IPS DF 4.7 (cell line): ENCODE results near the gene COPE.

Experiments used
- DNase-seq: peaks from one replicate; pipeline ENCODE4 v3.0.0-alpha.2; 2013; ENCODE audit warnings: low spot score; ENCODE audit errors: extremely low read depth

COPE gene

DNA sequence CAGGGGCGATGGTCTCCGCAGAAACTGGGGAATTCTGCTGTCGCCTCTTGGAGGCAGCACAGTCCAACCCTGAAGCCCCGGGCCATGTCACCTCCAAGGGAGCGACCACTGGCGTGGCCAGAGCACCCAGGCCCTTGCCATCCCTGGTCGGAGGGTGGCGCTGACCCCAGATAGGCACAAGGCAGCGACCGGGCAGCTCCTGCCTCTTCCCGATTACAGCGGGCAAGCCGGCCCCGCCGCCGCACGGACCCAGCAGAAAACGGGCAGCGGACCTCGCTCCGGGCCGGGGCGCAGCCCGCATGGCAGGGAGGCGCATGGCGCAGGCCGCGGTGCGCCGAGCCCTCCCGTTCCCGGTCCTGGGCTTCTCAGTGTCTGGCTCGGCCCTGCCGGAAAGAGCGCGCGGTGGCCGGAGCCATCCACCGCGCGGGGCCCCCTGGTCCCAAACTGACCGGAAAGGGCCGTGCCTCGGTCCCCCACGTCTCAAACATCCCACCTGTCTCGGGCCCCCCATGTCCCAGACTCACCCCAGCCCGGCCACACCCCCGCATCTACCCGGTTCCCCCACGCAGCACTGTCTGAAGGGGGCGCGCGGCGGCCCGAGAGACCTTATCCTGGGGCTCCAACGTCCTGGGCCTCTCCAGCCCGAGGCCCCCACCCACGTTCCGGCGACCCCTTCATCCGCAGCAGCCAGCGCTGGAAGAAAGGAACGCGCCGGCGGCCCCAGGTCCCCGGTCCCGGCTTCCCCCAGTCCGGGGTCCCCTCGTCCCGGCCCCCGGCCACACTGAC is 24.0 kb downstream of the COPE start:
- no peak for DNase-seq

DNA sequence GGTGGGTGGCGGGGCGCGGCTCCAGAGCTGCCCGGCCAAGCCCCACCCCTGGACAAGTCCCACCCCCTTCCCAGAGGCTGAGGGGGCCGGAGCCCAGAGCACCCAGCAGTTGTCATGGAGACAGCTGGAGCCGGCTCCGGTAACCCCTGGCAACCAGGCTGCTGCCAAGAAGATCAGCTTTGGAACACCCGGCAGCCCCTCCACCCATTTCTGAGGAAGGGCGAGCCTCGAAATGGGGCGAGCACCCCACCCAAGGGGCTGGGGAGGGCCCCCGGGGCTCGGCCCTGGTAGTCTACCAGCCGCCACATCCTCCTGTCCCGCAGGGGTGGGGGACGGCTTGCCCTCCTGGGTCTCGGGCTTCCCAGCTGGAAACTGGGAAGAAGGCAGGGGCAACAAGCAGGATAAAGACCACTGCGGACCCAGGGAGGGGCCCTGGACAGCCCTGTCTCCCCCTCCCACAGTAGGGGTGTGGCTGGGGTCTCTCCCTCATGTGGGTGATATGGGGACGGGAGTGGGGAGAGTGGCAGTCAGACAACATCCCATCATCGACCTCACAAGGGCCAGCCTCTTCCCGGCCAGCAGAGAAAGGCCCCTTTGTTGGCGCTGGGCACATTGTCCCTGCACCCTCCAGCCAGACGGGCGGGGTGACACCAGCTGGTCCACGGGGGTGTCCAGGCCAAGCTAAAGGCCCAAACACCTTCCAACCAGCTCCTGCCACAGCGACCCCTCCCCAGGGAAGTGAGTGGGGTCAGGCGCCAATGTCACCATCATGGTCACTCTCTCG is 24.7 kb downstream of the COPE start:
- DNase-seq: no peak

DNA sequence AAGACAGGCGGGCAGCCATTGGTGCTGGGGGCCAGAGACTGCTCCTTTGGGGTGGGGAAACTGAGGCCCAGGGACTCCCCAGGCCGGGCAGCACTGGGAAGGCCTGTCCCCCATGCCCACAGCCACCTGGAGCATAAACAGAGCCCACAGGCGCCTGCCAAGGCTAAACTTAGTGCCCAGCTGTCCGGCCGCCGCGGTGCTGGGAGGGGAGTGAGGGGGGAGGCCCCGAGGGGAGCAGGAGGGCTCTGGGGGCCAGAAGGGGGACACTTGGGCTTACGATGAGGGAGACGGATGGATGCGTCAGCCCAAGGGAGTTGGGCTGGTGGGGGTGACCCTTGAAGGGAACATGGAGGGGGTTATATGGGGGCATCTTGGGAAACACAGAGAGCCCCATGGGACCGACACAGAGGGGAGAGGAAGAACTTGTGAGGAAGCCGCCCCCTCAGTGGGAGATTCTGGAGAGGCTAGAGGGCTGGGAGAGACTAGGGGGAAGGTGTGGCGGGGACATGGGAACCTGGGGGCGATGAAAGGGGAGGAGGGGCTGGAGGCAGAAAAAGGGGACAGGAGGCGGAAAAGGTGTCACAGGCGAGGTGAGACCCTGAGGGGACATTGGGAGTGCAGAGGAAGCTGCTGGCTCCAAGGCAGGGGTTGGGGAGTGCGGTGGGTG is 25.5 kb downstream of the COPE start:
- DNase-seq: no peak

DNA sequence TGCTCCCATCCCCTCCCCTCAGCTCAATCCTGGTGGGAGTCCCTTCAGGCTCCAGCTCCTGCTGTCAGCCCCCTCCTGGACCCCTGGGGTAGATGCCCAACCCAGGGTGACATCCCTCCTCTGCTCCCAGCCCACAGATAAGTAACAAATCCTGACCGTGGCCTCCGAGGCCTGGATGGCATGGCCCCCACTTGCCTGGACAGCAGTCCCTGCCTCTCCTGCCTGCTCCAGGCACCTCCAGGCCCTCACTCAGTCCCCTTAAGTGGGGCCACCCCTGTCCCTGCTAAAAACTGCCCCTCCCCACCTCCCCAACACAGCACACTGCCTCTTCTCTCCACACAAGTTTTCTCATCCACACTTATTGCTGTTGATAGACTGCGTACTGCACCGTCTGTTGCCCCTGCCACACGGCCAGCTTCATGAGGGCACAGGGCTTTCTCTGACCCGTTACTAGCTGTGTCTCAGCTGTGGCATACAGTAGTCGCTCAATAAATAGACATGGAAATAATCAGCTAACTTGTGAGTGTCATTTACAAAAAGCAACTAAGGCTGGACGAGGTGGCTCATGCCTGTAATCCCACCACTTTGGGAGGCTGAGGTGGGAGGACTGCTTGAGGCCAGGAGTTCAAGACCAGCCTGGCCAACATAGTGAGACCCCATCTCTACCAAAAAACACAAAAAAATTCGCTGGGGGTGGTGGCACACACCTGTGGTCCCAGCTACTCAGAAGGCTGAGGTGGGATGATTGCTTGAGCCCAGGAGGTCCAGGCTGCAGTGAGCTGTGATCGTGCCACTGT is 29.0 kb downstream of the COPE start:
- no peak for DNase-seq

DNA sequence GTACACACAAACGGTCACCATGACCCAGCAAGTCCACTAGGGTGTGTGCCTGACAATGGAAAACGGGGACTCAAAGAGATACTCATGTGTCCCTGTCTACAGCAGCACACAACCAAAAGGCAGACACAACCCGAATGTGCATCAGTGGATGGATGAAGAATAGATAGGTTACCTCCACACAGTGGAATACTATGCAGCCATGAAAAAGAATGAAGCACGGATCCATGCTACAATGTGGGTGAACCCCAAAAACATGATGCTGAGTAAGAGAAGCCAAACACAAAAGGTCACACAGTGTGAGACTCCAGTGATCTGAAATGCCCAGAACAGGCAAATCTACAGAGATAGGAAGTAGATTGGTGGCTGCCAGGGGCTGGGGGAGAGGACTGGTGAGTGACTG is 32.2 kb downstream of the COPE start:
- DNase-seq: no peak

DNA sequence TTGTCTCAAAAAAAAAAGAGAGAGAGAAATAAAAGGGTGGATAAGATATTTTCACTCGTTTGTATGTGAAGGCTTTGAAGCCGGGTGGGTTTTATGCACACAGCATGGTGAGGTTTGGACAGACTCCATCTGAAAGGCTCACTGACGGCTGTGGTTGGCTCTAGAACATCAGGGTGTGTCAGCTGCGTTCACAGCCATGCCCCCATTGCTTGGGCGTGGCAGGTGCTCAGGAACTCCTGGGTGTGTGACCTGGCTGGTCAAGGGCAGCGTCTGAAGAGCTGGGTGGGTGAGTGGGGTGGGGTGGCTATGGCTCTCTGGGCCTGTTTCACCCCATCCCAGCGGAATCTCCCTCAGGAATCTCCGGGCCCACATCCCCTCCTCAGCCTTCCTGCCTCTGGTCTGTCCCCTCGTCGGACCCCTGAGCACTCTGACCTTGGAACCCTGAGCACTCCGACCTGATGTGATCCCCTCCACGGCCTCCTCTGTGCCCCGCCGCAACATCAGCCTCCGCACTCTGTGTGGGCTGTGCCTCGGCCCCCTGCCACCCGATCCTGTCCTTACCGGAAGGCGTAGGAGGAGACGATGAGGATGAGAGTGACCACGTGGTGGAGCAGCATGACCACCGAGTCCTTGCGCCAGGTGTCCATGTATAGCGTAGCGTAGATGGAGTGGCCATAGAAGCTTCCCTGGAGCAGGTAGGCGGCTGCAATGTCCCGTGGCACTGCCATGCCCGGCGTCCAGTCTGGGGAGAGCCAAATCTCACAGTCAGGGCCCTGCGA is 35.5 kb downstream of the COPE start:
- no peak for DNase-seq

DNA sequence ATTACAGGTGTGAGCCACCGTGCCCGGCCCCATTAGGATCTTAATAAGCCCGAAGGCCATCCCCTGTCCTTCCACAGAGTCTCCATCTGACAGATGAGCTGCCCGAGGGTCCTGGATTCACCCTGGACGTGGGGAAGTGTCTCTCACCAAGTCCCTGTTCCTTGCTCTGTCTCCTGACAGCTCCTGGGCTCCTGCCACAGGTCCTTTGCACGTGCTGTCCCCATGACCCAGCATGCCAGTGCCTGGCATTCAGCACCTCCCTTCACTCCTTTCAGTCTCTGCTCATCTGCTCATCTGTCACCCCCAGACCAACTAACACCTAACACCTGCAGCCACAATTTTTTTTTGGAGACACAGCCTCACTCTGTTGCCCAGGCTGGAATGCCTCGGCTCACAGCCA is 37.7 kb downstream of the COPE start:
- DNase-seq: no peak

DNA sequence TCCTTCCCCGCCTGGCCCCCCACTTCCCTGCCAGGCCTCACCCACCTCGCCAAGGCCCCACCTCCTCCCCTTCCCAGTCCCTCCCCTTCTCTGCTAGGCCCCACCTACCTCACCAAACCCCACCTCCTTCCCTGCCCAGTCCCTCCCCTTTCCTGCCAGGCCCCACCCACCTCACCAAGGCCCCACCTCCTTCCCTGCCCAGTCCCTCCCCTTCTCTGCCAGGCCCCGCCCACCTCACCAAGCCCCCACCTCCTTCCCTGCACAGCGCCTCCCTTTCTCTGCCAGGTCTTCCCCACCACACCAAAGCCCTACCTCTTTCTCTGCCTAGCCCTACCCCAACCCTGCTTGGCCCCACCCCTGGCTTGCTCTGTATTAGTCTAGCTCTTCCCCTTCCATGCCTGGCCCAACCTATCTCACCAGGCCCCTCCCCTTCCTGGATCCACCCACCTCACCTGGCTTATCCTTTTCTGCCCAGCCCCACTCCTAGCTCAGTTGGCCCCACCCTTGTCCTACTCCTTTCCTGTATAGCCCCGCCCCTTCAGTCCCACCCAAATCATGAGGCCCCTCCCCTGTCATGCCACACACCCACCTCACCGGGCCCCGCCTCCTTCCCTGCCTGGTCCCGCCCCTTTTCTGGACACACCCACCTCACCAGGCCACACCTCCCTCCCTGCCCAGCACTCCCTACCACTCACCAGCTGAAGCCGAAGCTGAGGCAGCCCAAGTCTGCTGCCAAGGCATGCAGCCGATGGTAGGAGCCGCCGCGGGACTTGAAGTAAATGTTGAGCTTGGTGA is 39.4 kb downstream of the COPE start:
- no peak for DNase-seq

DNA sequence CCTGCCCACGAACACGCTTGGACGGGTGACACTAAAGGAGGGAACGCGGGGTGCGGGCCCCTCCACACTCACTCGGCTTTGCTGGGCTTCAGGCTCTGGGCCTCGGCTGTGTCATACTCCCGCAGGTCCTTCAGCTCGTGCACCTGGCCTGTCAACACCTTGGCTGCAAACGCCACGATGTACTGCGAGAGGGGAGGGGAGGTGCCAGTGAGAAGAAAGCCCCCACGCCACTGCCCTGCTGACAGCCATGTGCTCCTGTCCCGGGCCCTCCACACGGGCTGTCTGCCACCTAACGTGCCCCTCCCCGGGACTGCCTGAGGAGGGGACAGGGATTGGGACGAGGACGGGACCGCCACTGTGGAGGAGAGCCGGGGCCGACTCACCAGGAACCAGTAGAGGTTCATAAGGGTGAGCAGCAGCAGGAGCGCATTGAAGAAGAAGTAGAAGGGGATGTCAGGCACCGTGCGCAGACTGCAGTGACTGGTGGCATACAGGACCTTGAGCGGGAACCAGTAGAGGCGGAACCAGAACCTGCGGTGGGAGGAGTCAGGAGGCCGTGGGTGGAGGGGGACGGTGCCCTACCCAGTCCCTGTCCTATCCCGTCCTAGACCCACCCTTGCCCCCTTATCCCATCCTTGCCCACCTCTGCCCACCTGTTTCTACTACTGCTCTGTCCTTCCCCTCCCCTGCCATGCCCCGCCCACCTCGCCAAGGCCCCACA is 40.2 kb downstream of the COPE start:
- DNase-seq: no peak

DNA sequence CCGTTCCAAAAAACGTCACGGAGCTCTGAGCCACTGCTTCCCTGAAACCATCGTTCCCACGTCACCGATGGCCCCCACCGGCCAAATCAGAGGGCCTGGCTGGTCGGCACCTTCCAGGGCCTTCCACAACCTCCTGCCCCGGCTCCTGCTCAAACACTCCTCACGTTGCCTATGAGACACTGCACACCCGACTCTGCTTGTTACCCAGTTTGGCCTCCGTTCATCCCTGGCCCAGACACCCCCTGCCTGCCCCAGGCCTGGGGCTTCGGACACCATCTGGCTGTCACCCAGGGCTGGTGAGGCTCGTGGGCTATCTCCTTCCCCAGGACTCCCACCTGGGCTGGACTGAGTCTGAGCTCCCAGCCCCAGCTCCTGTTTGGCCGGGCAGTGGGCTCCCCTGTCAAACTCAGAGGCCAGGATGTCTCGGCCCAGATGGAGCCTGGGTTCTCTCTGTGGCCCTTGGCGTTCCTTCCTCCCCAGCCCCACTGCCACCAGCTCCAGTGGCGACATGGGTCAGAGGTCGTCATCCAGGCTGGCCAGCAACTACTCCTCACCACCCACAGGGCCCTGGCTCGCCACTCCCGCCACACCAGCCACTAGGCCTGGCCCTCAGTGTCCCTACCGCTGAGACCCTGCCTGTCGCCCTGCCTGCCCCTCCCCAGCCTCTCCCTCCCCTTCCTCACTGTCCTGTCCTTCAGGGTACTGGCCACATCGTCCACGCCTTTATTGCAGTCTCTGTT is 41.0 kb downstream of the COPE start:
- no peak for DNase-seq

DNA sequence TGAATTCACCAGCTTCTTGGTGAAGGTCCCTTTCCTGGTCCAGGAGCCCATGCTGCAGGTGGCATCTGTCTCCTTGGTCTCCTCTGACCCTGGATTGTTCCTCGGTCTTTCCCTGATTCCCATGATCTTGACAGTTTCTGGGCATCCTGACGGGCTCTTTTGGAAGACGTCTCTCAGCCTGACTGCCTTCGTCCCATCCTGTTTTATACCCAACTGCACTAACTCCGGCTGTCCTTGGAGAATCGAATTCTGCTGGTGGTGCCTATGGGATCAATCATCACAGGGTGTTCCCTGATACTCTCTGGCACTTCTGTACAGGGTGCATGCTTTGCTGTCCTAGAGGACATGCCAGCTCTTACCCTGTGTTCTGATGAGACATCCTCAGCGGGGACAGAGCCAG is 42.3 kb downstream of the COPE start:
- no peak for DNase-seq

DNA sequence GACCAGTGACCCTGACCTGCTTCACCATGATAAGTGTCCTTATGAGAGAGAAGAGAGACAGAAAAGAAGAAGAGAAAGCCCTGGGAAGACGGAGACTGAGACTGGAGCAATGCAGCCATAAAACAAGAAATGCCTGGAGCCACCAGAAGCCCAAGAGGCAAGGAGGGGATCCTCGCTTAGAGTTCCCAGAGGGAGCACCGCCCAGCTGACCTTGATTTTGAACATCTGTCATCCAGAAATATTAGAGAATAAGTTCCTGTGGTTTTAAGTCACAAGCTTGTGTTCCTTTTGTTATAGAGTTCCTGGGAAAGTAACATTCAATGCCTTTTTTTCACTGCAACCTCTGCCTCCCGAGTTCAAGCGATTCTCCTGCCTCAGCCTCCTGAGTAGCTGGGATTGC is 43.5 kb downstream of the COPE start:
- DNase-seq: no peak

DNA sequence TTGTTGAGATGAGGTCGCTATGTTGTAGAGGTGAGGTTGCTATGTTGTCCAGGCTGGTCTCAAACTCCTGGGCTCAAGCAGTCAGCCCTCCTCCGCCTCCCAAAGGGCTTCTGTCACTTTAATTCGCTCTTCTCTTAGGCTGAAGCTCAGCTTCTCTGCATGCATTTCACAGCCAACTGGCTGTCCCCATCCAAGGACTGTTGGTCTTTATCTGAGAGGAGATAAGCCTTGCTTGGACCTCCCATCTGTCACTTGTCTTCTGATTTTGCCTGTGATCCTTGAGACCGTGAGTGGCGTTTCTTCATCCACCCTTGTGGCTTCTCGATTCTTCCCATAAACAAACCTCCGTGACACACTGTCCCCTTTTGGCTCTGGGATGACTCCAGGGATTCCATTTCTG is 47.6 kb downstream of the COPE start:
- no peak for DNase-seq

DNA sequence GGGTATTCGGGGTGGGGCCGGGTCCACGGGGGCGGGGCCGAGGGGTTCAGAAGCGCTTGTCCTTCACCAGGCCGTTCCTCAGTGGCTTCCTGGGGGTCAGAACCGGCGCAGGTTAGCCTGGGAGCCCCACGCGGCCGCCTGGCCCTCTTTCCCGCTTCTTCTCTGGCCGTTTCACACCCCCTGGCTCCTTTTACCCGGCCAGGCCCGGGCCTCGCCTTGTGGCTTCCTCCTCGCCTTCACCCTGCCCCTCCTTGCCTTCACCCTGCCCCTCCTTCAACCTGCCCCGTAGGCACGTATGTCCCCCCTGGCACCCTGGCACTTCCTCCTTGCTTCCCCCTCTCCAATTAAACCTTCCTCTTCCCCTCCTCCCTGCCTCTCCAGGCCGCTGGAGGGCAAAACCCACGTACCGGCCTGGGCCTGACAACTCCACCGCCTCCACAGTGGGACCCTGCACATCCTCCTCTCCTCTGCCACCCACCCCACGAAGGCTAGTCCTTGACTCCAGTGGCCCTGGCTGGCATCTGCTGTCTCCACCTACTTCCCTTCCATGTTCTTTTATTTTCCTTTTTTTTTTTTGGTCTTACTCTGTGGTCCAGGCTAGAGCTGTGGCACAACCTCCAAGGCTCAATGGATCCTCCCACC is 48.5 kb downstream of the COPE start:
- no peak for DNase-seq

DNA sequence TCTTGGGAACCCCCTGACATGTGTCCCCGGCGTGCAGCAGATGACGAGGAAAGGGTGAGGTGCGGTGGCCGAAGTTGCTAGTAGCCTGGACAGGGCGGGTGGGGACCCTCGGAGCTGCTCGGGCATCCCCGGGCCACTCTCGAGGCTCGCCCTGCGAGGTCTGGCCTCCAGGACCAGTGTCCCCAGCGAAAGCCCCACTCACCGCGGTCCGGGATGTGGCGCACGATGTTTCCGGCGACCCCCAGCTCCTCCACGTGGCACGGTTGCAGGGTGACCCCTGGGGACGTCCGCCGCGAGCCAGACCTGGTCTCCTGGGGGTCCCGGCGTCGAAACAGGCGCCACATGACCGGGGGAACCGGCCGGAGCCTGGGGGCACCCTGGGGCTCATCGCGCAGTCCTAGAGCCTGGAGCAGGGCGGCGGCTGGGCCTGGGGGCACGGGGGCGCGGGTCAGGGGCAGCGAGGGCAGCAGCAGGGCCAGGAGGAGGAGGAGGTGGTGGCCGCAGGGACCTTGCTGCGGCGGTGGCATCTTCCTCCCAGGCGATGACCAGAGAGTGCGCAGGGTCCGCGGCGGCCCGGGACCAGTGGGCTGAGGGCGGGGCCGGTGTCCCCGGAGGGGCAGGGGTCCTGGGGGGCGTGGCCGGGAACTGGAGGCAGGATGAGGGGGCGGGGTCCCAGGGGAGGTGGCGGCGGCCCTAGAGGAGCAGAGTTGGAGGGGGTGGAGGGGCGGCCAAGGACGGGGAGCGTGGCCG is 49.2 kb downstream of the COPE start:
- DNase-seq: no peak

DNA sequence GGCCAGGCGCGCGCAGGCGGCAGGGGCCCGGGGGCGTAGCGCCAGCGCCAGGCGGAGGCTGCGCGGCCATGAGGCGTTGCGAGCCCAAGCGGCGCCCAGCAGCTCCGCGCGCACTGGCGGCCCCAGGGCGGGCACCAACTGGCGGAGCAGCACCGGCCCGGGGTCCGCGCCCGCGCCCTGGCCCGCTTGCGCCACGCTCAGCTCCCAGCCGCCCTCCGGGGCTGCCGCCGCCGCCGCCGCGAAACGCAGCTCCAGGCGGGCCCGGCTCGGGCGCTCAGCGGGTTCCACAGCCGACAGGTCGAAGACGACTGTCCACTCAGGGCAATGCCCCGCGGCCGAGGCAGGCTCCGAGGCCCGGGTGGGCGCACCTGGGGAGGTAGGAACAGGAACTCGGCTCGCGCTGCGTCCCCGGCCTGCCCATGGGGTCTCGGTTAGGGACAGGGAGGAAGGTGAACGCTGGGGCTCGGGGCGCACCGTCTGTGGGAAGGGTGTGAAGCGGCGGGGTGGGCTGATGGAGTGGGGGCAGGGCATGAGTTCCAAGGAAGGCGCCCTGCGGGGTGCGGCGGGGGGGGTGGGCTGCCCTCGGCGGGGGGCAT is 50.1 kb downstream of the COPE start:
- DNase-seq: no peak
